GM11168 (cell line): ENCODE measurements around the gene ACSS2.

ENCODE experiments used
- in situ Hi-C: fragments of 300-500 bp; cut with MboI; formaldehyde crosslinking; loops from one replicate; pipeline ENCODE4 v1.12.0; 2022; ENCODE audit warnings: low sequenced_read_pairs; ENCODE audit not compliant: unreplicated experiment

Gene ACSS2, protein sequence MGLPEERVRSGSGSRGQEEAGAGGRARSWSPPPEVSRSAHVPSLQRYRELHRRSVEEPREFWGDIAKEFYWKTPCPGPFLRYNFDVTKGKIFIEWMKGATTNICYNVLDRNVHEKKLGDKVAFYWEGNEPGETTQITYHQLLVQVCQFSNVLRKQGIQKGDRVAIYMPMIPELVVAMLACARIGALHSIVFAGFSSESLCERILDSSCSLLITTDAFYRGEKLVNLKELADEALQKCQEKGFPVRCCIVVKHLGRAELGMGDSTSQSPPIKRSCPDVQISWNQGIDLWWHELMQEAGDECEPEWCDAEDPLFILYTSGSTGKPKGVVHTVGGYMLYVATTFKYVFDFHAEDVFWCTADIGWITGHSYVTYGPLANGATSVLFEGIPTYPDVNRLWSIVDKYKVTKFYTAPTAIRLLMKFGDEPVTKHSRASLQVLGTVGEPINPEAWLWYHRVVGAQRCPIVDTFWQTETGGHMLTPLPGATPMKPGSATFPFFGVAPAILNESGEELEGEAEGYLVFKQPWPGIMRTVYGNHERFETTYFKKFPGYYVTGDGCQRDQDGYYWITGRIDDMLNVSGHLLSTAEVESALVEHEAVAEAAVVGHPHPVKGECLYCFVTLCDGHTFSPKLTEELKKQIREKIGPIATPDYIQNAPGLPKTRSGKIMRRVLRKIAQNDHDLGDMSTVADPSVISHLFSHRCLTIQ

DNA sequence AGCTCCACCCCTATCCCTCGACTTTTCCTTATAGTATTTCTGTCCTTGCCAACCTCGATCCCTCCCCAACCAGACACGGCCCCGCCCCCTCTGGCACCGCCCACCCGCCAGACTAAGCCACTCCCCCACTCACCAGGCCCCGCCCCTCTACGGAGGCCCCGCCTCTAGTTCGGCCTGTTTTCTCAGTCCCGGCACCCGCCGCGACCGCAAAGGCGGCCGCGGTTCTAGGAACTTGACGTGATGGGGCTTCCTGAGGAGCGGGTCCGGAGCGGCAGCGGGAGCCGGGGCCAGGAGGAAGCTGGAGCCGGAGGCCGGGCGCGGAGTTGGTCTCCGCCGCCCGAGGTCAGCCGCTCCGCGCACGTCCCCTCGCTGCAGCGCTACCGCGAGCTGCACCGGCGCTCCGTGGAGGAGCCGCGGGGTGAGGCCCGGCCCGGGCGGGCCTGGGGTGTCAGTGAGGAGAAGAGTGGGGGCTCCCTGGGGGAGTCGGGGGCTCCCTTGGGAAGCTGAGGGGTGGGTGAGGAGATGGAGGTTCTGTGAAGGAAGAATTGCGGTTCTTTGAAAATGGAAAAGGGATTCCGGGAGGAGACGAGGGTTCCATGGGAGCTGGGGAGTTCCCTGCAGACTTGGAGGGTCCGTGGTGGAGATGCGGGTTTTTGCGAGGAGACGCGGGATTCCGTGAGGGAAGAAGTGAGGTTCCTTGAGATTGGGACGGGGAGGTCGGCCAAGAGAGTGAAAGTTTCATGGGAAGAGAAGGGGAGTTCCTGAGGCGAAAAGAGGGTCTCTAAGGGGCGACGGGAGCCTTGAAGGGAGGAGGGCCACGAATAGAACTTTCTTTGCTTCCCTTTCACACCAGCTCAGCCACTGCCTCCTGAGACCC lies at the start of gene ACSS2:
Gene ACSS2 (plus strand): TSS at position 207 of the 877 bp plus-strand sequence. CDS start 34 bp downstream, at position 241.
- in situ Hi-C loops, result no loop called here

DNA sequence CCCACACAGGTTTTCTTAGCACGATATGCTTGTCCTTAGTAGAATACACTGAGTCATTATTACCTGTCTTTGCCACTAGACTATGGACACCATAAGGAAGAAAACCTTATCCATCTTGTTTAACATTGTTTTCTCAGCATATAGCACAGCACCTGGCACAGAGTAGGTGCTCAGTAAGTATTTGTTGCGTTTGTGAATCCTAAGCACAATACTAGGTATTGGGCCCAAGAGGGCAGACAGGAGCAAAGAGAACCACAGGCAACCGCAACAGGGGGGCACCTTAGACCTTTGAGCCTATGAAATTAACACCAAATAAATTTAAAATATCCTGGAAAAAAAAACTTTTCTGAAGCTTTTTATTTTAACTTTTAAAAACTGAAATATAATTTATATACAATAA lies 47.2 kb upstream of the ACSS2 start:
- in situ Hi-C loops, result loop anchor here (25.0 kb wide), 1 partner anchor 383 kb away; no protein-coding TSS in a partner anchor

DNA sequence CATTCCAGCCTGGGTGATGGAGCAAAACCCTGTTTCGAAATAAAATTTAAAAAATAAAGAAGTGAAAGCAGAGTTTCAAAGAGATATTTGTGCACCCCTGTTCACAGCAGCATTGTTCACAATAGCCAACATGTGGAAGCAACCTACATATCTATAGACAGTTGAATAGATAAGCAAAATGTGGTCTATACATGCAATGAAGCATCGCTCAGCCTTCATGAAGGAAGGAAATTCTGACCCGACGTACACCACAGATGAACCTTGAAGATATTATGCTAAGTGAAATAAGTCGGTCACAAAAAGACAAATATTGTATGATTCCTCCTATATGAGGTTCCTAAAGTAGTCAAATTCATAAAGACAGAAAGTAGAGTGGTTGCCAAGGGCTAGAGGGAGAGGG lies 44.5 kb upstream of the ACSS2 start:
- in situ Hi-C loops, result loop anchor here (10.0 to 25.0 kb wide), 2 partner anchors 143 to 380 kb away; no protein-coding TSS in a partner anchor

DNA sequence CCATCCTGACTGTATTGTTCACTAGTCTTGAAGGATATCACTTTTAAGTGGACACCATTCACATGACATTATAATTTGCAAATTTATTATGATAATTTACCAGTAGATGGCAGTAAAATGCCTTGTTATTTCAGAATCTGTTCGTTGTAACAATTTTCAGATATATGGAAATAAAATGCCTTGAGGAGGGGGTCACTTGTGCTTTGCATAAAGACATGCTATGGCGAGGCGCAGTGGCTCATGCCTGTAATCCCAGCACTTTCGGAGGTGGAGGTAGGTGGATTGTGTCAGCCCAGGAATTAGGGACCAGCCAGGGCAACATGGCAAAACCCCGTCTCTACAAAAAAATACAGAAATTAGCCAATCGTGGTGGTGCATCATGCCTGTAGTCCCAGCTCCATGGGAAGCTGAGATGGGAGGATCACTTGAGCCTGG lies 41.9 kb upstream of the ACSS2 start:
- in situ Hi-C loops, result loop anchor here (10.0 to 25.0 kb wide), 2 partner anchors 140 to 378 kb away; no protein-coding TSS in a partner anchor

DNA sequence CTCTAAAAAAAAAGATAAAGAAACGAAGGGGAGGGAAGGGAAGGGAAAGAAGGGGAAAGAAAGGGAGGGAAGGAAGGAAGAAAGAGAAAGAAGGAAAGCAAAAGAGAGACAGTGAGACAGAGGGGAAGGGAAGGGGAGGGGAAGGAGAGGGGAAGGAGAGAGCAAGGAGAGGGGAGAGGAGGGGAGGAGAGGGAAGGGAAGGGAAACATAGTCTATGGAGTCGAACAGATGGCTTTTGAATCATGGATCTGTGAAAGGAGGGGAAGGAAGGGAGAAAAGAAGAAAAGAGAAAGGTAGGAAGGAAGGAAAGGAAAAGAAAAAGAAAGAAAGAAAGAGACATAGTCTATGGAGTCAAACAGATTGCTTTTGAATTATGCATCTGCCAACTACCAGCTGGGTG lies 34.3 kb upstream of the ACSS2 start:
- in situ Hi-C loops, result loop anchor here (25.0 kb wide), 1 partner anchor 370 kb away; no protein-coding TSS in a partner anchor

DNA sequence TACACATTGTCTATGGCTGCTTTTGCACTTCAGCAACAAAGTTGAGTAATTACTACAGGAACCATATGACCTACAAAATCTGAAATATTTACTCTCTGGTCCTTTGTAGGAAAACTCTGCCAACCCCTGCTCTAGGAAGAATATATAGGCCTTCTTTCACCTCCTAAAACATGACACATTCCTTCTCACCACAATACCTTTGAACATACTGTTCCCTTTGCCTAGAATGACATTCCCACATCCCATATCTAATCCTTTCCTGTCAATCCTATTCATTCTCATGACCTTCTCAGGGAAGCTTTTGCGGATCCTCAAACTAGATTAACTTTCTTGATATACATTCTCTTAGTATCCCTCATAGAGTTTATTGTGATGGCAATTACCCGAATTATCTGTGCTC lies 33.0 kb upstream of the ACSS2 start:
- in situ Hi-C loops, result loop anchor here (25.0 kb wide), 1 partner anchor 369 kb away; no protein-coding TSS in a partner anchor

DNA sequence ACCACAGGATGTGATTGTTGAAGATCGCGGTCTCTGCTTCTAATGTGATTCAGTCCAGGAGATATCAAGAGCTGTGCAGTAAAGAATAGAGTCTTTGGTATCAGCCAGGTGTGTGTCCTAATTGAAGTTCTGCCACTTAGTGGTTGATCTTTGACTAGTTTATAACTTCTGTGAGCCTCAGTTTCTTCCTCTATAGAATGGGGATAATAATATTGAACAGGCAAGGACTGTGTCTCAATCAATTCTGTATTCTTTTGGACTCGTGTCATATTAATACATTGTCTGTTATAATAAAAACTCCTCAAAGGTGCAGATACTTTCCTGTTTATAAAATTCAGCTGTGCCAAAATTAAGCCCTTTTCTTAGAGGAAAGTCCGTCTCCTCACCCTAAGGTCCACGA lies 27.8 kb upstream of the ACSS2 start:
- in situ Hi-C loops, result loop anchor here (25.0 kb wide), 1 partner anchor 364 kb away; no protein-coding TSS in a partner anchor

DNA sequence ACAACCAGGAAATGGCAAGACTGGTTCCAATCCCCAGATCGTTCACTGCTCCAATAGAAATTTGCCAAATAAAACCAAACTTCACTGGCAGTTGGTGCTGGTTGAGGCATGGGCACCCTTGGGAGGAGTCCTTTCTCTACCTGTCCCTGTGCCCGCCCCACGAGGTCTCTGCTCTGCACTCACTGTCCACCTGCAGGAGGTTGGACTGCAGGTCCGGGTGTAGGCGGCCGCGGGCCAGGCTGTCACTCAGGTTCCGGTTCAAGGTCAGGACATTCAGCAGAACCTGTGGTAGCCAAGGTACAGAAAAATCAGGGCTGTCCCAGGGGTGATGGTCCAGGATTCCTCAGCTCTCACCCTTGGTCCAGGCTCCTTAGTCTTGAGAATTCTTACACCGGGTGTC lies 26.6 kb upstream of the ACSS2 start:
- in situ Hi-C loops, result loop anchor here (25.0 kb wide), 1 partner anchor 363 kb away; no protein-coding TSS in a partner anchor

DNA sequence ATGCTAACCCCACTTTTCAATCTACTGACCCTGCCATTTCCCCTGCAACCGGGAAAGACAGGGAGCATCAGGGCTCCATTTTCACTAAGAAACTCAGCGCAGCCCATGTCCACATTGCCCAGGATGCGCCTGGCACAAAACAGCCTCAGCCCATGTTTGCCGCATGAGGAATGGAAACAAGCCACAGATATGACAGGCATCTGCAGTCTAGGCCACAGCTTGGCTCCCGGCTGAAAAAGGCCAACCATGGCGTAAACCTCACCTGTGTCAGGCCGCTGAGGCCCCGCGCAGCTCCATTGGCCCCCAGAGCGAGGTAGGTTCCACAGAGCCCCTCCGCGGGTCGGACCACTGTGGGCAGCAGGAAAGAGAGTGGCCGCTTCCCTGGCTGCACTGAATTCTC lies 25.4 kb upstream of the ACSS2 start:
- in situ Hi-C loops, result no loop called here

DNA sequence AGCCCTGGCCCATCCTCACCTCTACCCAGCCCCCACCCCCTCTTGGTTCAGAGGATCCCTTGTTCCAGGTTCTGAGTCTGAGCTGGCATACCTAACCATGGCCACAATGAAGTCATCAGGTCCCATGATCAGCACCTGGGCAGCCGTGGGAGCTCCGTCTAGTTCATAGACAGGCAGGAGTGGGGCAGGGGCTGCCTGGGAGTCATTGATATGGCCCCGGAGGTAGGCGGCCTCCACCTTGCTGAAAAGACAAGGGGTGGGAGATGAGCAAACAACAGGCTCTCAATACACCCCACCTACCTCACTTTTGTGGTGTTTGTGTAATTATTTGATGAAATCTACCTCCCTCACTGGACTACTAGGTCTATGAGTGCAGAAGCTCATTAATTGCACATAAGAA lies 24.1 kb upstream of the ACSS2 start:
- in situ Hi-C loops, result no loop called here

DNA sequence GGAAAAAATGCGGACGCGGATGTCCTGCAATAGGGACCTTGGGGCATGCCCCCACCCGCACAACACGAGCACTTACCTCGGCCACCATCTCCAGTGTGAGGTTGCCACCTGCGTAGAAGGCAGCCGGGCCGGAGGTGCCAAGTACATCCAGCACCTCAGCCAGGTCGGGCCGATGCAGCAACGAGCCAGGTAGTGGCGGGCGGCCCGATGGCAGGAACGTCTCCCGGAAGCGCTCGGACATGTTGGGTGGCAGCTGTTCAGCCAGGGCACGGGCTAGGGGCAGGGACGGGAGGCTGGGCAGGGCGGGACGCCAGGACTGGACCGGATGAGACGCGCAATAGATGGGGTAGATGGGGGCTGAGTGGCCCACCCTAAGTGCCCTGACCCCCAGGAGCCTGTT lies 17.0 kb upstream of the ACSS2 start:
- in situ Hi-C loops, result no loop called here

DNA sequence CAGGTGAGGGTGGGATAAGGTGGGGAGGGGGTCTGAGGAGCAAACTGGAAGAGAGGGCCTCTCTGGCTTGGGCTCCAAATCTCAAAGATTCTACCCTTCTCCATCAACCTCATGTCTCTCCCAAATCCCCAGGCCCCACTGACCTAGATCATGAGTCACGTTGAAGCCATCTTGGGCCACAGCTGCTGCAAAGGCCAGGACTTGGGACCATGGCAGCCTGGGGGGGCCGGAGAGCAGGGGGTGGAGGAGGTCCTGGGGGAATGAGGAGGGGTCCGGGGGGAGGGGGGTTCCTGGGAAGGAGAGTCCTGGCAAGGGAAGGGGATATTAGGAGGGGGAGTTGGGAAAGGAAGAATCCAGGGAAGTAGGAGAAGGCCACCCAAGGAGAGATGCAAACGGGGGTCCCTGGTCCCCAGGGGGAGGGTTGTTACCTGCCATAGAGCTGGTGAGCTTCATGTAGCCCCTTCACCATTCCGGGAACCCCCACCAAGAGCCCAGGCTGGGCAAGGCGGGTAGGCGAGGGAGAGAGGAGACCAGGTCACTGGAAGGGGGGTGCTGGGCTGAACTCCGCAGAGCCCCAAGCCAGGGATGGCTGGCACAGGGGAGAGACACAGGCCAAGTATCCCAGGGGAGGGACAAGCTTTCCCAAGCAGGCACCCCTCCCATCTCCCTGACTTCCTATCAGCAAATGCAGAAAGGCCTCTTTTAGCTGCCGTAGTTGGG lies 16.4 kb upstream of the ACSS2 start:
- in situ Hi-C loops, result no loop called here

DNA sequence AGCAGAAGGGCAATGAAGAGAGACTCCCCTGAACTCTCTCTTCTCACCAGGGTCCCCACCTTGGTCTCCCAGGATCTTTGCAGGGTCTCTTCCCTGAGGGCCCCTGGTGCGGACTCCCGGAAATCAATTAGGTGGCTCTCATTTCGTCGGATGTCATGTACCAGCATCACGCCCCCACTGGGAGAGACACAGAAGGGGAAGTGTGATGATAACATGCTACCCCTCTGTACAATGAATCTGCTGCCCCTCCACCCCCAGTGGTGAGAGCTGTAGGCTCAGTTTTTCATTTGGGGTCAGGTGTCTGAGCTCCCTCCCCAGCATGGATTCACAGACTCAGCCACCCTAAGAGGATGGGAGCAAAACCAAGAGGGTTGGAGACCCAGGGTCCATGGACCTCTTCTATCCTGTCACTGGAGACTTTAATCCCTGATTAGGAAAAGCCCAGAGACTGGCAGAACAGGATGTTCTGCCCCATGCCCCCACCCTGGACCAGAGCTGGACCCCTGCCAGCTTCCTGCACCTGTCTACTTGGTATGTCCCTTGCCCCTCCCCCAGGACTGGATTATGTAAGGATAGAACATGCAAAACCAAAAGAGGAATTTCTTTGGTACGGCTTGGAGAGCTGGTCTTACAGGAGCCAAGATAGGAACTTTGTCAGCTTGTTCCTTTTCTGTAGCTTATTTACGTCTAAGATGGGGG lies 14.9 kb upstream of the ACSS2 start:
- in situ Hi-C loops, result no loop called here

DNA sequence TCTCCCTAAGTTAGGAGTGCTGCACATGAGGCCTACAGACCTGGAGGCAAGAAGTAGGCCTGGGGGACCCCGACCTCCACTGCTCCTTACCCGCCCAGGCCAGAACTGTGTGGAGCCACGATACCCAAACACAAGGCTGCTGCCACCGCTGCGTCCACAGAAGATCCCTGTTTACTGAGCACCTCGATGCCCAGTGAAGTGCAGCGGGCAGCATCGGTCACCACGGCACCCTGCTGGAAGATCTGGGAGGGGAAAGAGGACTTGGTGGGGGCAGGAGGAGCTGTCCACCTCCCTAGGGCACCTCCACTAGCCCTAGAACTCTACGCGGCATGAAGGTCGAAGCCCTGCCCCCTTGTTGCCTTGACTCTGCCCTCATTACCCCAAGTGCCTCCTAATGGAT lies 13.7 kb upstream of the ACSS2 start:
- in situ Hi-C loops, result no loop called here

DNA sequence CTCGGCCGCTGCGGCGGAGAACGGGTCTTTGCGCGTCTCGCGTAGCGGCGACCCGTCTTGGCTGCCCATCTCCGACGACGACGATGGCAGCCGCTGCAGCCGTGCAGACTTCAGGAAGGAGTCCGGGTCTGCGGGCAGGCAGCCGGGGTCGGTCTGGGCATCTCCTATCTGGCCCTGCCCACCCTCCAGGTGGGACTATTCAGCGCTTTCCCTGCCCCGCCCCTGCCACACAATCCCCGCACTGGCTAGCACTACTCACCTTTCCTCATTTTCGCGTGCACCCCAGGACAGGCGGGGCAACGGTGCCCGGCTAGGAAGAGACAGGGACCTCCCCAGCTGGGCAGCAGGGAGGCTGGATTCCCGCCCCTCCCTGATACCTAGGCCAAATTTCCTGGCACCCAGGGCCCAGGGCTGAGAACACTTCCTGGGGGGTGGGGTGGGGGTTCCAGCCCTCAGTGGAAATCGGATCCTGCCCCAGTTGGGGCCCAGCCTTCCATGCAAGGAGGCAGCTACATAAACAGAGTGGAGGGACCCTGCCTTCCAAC lies 12.9 kb upstream of the ACSS2 start:
- in situ Hi-C loops, result no loop called here

DNA sequence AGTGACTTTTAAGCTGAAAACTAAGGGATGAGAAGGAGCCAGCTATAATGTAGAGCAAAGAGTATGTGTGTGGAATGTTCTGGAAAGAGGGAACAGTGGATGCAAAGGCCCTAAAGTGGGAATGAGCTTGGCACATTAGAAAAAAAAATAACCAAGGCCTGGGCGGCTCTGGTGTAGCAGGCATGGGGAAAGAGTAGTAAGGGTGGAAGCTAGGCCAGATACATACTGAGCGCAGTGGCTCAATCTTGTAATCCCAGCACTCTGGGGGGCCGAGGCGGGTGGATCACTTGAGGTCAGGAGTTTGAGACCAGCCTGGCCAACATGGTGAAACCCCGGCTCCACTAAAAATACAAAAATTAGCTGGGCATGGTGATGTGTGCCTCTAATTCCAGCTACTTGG lies 12.2 kb upstream of the ACSS2 start:
- in situ Hi-C loops, result no loop called here

DNA sequence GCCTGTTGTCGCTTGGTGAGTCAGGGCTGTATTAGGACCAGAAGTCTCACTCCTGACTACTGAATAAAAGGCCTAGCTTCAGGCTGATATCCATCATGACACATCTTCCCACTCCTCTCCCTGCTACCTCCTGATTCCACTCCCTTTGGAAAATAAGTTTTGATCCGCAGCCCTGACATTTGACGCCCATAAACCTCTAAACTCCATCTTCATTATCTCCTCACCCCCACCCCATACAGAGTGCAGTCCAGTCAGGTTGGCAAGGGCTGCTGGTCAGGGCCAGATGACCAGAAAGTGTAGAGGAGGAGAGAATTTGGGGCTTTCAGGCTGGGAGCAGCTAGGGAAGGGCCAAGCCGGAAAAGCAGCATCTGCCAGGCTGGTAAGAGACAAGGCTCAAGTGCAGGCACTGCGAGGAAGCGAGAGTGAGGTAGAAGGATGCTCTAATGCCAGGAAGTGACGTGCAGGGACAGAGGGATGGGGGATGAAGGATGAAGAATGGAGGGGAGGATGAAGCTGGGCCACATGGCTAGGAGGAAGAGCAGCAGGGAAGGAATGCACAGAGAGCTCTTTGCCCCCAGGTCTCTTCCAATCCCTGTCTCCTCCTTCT lies 5.0 kb upstream of the ACSS2 start:
- in situ Hi-C loops, result loop anchor here (5.0 kb wide), 1 partner anchor 91 kb away; no protein-coding TSS in a partner anchor

DNA sequence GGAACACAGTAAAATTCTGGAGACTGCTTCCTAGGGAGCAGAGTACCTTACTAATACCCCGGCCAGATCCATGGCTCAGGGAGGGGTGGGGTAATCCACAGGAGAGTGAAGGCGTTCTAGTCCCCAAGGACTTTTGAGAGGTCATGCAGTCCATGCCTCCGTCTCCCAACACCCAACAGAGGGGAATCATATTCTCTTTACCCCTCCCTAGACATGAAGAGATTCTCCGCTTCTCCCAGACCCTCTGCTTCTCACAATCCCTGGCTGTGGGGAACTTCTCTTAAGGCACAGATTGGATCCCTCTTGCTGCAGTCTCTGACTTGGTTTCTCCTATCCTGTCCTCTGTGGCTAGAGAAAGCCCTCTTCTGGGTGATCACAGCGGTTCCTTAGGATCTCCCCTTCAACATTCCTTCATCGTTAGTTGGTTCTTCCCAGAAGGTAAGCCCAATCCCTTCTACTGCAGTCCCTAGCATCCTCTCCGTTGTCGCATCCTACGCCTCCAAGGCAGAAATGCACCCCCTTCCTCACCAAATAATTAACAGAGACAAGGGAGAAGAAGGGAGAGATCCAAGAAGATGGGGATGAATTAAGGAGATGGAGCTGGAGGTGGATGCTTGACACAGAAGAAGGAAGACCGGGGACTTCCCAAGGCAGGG lies 4.3 kb upstream of the ACSS2 start:
- in situ Hi-C loops, result loop anchor here (5.0 kb wide), 1 partner anchor 90 kb away; no protein-coding TSS in a partner anchor
